GM21367 (cell line): Measurements from ENCODE around the gene TPRG1L.

ENCODE experiments used
- ATAC-seq: cut with Tn5 transposase; IDR thresholded peaks from one replicate; pipeline ENCODE4 v1.9.1; 2021; ENCODE audit not compliant: unreplicated experiment

TPRG1L gene

DNA sequence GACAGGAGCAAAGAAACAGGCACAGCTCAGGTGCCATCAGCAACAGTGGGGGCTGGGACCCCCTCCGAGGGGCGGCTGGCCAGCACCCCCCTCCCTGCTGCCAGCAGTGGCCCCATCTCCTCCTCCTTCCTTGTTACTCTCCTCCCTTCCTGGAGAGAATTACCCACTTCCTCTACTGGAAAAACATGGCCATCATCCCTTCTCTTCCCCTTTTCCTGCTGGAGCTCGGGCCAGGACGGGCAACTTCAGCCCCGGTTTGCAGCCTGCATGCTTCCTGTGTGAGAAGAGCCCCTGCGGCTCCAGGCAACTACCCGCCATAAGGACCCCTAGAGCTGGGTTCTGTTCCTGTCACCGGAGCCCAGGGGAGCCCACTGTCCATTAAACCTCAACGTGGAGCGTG, 31.1 kb upstream of the TPRG1L start:
- ATAC-seq, result no peak

DNA sequence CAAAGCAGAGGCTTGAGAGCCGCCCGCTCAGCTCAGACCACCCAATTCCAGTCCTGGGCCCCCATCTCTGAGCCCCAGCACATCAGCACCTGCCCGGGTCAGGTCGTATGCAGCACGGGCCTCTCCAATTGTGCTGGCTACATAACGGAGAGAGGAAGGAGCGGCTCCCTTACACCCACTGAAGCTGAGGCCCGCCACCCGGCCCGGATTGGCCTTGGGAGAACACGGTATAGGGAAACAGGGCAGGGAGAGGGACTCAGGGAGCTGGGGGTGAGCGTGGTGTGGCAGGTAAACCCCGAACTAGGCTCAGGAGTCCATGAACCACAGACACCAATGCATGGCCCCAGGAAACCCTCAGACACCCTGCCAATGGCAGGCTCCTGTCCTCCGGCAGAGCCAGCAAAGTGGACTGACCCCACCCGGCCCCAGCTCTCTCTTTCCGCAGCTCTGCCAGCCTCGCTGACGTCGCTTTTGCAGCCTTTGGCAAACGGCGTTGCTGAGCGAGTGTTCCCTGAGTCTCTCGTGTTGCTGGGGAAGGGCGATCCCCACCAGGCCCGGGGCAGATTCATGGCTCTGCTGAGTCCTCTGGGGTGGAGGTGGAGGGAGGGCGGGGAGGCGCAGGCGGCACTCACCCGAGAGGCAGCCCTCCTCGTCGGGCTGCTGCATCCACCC, 30.0 kb upstream of the TPRG1L start:
- no peak for ATAC-seq

DNA sequence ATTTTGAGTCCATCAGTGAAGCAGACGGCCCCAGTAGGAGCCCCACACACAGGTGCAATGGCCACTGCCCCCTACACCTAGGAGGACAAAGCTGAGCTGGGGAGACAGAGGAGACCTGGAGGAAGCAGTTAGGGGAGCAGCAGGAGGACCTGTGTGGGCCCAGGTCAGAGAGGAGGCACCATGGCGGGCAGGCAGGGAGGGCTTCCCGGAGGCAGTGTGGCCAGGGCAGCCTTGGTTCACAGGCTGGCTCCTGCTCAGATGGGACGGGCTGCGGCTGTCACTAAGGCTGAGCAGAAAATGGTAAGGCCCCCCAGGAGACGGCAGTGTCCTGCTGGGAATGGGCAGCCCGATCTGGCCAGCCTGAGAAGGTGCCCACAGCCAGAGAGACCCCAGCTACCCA, 28.9 kb upstream of the TPRG1L start:
- ATAC-seq, result no peak

DNA sequence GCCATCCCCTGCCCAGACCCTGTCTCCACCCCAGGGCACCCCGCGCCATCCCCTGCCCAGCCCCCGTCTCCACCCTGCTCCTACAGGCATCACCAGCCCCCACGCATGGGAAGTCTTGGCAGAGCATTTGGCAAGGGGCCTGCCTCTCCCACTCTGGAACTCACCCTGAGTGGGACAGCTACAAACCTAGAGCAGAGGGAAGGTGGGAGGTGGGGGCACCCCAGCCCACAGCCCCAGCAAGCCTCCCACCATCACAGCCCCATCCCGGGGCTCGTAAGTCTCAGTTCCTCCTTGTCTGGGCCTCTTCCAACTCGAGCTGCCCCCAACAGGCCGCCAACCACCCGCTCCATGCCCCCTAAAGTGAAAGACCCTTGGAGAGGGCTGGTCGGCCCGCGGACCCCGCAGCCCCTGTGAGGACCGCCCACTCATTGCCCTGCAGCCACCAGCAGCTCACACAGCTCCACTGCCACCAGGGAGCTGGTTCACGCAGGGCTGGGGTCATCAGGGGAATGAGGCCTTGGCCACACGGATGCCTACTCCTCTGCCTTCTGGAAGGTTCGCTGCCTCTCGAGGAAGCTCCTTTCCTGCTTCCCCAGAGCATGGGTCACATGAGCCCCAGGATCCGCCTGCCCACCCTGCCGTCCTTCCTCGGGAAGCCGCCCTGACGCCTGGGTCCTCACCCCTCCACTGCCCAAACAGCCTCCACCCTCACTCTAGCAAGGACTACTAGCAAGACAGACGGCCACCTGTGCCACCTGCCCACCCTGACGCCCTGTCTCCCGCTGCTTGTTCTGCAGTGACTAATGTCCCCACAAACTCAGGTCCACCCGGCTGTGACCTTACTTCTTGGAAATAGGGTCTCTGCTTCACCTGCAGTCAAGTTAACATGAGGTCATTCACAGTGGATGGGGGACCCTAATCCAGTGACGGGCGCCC, 27.9 kb upstream of the TPRG1L start:
- ATAC-seq, result no peak

DNA sequence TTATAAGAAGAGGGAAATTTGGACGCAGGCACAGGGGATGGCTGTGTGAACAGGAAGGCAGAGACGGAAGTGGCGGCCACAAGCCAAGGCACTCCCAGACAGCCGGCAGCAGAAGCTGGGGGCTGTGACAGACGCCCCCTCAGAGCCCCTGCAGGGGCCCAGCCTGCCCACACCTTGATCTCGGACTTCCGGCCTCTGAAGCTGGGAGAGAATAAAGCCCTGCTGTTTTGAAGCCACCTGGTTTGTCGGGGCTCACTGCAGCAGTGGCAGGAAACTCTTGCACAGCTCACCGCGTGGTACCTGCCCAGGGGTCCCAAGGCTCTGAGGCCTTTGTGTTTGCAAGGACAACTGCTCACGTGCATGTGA, 27.2 kb upstream of the TPRG1L start:
- no peak for ATAC-seq

DNA sequence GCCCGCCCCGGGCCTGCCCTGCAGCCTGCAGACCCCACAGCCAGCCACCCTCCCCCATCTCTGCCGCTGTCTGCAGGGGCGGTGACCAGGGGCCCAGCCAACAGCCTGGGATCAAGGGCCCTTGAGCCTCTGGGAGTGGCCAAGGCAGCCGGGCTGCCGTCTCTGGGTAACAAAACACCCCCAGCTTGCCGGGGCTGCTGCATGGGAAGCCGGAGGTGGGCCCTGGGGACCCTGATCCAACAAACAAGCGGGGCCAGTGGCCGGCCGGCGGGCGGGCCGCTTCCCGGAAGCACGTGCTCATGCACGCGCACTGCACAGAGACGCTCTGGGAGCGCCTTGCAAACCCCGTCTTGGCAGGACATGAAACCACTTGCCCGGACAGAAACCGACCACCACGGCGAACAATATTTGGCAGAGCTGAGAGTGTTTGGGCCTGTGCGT, 26.7 kb upstream of the TPRG1L start:
- ATAC-seq, result no peak

DNA sequence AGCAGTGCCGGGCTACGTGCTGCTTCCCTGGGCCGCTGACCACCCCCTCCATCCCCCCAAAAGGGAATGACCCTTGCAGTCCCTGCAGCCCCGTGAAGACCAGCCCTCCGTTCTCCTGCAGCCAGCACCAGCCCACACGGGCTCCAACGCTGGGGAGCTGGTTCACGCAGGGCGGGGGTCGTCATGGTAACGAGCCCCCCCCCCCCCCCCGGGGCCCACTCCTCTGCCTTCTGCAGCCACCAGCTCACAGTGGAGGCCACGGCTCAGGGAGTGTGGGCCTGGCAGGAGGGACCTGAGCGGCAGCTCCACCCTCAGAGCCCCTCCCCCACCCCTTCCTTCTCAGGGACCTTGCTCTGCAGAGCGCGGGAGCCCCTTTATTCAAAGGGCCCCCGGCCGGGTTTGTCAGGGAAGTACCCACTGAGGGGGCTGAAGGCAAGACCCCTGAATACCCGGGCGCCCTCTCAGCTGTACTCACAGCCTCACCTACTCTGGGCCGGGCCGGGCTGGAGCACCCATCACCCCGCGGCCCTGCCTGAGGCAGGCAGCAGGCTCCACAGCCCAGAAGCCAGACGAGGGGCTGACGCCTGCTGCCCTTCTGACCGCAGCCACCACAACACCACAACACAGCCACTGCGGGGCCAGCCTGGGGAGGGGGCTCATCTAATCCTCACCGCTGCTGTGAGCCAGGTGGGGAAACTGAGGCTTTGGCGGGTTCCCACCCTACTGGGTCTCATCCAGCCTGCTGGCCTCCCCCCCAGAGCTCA, 26.1 kb upstream of the TPRG1L start:
- ATAC-seq, result no peak

DNA sequence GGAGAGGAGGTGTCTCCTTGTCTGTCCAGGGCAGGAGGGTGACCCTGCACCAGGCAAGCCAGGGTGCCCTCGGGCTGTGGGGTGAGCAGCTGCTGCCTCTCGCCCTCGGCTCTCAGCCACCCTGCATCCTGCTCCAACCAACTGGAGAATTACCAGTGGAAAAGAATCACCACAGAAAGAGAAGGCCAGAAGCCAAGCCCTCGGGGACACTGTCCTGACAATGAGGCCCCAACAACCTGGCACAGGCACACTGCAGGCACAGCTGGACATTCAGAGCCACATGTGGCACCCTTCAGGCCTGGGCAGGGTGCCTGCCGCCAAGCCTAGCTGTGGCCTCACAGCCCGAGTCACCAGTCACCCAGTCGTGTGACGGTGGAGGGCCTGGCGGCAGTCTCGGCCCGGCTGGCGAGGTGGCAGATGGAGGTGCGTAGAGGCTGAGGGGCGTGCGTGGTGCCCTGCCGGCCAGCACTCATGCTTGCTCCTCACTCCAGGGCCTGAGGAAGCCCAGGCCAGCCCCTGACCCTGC, 25.5 kb upstream of the TPRG1L start:
- ATAC-seq, result no peak

DNA sequence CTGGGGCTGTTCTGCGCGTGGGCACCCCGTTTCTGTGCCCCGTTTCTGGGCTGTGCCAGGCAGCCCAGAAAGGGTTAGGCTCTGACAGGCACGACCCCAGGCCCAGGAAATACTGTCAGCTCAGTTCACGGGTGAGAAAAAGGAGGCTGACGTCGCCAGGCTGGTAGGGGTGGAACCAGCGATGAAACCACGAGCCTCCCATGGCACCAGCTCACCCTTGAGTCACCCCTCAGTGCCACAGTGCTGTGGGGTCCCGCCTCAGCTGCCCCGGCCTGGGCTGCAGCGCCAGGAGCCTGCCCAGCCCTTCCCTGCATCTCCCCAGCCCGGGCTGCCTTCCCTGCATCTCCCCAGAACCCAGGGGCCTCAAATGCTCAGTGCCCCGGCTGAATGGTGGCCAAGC, 25.0 kb upstream of the TPRG1L start:
- ATAC-seq, result no peak

DNA sequence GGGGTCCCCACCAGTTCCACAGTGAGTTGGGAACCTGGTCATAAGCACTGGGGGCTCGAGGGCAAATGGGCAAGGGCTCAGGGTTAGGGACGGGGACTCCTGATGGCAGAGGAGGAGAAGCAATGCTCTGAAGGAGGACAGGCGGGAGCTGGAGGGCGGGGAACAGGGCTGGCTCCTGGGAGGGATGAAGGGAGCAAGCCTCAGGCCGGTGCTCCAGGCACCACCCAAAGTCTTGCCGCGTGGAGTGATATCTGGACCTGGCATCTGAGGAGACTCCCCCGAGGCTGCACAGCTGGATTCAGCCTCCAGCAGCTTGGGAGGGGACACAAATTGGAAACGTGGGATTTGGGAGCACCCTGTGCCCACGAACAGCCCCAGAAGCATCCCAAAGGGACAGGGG, 24.5 kb upstream of the TPRG1L start:
- no peak for ATAC-seq

DNA sequence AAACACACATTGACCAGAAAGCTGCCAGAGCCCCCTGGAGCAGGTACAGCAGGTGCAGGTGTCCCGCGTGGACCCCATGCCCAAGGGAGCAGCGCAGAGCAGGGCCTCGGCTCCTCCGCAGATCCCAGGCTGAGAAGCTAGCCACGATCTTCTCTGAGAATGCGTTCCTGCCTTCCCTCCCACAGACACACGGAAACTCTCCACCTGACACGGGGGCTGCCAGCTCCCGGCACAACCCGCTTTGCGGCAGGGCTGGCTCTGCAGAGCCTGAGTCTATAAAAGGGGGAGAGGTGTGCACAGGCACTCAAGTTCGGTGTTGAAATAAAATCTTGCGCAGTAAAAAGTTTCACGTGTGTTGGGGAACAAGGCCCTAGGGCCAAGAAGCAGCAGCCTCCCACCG, 23.1 kb upstream of the TPRG1L start:
- no peak for ATAC-seq

DNA sequence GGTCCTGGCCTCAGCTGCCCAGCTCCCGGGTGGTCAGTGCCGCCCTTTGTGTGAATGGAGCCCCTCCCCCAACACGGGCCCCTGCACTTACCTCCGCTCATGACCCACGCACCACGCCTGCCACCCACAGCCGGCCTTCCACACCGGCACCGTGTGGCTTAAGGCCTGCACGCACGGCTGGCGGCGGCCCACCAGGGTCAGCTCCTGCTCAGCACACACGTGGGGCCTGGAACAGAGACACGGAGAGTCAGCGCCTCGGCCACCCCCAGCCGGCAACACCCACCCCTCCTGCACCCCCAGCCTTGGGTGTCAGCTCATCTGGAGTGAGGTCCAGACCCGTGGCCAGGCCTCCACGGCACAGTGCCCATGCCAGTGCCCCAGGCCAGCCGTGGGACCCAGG, 22.4 kb upstream of the TPRG1L start:
- ATAC-seq, result no peak

DNA sequence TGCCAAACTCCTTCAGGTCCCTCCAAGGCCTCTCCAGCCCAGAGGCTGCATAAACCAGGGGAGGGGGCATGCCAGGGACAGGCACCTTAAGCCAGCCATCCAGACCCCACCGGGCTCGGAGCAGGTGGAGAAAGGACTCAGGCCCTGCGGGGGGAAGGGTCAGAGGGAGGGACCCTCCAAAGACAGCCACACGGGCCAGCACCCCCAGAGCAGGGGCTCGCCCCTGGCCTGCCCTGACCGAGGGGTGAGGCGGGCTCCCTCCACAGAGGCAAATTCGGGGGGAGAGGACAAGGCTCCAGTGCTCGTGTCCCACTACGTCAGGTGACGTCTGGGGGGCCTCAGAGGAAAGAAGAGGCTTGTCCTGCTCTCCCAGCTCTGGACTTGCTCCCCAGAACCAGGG, 21.7 kb upstream of the TPRG1L start:
- ATAC-seq, result no peak

DNA sequence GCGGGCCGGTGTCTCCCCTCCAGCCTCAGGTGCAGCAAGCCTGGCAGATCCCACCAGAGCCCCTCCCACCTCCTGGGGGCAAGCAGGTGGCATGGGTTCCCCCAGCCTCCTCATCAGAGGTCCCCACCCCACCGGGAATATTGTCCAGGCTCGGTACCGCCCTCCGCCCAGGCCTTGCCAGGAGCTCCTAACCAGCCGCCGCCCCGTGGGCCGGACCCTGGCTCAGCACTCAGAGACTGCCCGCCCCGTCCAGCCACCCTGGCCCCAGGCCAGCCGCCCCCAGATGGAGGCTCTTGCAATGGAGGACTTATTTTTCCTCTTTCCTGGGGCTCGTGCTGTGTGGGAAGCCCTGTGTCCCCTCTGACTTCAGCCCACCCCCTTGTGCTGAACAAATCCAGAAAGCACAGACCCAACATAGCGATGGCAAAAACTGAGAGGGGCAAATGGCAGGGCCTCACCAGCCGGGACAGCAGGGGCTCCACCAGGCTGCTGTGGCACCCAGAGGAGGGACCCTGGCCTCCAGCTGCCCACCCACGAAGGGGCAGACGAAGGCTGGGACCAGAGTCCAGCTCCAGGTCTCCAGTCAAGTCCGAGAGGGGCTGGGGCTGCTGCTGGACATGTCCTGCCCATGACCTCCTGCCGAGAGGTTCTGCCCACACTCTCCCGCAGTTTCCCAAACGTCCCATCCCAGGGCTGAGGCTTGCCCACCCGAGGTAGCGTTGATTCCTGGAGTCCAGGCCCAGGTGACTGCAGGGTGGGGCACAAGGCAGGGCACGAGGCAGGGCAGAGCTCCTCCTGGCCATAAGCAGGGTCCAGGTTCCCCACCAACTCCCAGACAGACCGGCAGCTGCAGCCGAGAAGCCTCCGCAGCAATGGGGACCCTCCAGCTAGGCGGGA, 21.0 kb upstream of the TPRG1L start:
- no peak for ATAC-seq

DNA sequence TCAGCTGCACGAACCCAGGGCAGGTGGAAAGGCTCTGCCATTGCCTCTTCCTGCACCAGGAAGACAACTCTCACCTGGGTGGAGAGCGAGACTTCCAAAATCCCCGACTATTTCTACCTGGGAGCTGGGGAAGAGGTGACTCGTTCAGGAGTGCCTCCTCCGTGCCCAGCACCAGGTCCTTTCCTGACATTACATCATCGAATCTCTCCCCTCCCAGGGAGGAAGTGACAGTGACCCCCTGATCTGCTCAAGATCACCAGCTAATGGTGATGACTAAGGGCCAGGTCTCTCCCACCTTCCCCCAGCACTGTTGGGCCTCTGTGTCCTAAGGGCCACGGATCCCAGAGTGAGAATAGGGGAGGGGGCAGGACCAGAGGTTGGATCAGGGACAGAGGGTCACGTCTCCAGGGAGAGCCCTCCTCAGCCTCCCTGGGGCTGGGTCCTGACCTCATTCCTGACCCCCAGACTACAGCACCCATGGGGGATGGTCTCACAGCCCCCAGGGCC, 20.3 kb upstream of the TPRG1L start:
- ATAC-seq, result no peak

DNA sequence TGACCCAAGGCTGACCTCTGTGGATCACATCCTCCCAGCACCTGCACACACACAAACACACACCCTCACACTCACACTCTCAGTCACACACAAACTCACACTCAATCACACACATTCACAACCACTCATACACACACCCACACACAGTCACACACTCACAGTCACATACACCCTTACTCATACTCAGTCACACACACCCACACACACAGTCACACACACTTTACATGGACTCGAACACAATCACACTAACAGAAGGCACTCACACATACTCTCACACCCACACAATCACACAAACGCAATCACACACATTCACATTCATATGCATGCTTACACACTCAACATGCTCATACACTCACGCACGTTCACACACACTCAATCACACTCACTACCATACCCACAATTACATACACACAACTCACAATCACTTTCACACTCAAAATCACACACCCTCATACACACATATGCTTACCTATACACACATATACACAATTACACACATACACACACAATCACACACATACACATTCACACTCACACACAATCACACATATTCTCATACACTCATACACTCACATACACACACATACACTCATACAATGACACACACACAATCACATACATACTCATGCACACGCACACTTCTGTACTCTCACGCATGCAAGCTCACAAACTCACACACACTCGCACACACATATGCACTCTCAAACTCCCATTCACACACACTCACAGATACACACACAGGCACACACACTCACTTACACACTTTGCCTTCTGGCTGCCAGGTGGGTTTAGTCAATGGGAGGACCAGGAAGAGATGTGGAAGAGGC, 19.6 kb upstream of the TPRG1L start:
- ATAC-seq, result no peak

DNA sequence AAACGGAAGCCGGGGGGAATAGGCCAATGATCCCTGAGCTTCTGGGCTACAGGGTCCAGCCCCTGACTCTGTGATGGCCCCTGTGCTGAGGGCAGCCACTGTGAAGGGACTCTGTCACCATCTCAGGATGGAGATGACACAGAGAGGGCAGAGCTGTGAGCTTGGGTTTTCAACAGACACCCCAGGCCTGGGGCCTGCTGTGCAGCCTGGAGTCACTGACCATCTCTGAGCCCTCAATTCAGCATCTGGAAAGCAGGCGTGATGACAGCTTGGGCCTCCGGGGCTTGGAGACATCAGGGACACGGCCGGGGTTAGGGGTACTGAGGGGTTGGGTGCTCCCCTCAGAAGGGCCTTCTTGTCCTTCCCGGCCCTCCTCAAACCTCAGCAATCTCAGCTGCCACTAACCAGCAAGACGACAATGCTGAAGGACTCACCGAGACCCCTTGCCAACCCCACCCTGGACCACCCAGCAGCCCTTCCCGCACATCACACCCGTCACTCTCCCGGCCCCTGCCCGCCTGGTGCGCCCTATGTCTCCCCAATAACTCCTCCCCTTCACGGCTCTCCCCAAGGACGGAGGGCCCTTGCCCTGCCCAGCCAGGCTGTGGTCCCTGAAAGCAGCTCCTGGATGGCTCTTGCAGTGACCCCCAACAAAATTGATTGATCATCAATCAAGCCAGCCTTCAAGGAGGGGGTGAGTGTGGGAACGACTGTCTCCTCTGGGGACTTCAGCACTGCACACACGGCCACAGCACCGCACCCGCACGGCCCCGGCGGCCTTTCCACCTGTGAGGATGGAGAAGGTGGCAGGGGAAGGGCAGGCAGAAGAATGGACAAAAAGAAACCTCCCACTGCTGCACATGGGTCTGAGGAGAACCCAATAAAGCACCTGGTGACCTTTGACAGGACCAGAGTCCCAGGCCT, 17.8 kb upstream of the TPRG1L start:
- ATAC-seq, result no peak

DNA sequence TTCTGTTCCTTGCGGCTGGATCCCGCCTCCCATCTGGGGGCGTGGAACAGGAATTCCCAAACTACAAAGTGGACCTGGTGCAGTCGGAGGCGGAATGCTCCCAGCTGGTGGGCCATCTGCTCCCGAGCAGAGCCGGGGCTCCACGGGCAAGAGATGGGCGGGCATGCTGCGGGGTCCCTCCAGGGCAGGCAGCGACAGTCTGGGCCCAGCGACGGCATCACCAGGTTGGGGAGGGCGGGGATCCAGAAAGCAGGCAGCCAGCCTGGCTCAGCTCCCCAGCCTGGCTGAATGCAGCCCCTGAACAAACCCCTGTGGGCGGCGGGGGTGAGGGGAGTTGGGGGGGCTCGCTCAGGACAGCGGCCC, 17.1 kb upstream of the TPRG1L start:
- no peak for ATAC-seq
